Measurements from ENCODE around the gene ELL3. TPM values are rescaled to one million over a fixed set of nuclear protein-coding genes. Genes with fewer than 3 reads are reported as not detected.

ELL3 gene
- total and polyA plus RNA-seq, 2 of the 8 experiments (the other 6 are each of a cell fraction or from before 2014, with no cell fraction given): 9.2 to 13.7 TPM

DNA sequence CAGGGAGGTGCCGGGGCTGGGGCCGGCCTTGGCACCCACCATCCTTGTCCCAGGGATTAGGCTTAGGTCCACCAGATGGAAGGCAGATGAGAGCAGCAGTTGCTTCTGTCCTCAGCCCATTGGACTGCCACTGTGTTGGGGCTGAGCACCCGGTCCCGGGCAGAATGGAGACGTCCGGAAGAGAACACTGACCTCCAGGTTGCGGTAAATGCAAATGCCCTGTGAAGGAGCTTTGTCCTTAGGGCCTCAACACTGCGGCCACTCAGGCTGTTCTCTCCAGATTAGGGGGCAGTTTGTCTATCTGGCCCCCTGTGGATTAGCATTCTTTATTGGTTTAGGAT lies 23.1 kb upstream of the ELL3 start, which contains the start of gene SERINC4 (continued):
- TF ChIP-seq BCL11A (IDR thresholded peaks at IDR 0.05; ENCODE audit: low read depth in 2 of 2, low read length in 2 of 2) (no peak), TEAD4 (IDR thresholded peaks at IDR 0.05; ENCODE audit: low read depth, low read length) (no peak), TAF1 (IDR thresholded peaks at IDR 0.05; ENCODE audit: low read depth, low read length) (no peak), SIRT6 (IDR thresholded peaks at IDR 0.05; ENCODE audit: low read length) (no peak), RXRA (IDR thresholded peaks at IDR 0.05; ENCODE audit: insufficient read depth, low read depth, low read length) (no peak), FOSL1 (IDR thresholded peaks at IDR 0.05; ENCODE audit: insufficient read depth, low read depth, low read length) (no peak), JUN (IDR thresholded peaks at IDR 0.05; ENCODE audit: low read depth, low read length) (no peak), SAP30 (IDR thresholded peaks at IDR 0.05; ENCODE audit: insufficient read depth, insufficient replicate concordance, low read length) (no peak)
